Activated CD8-positive, alpha-beta memory T cell treated with anti-CD3 and anti-CD28 coated beads for 36 hours (primary cell): ENCODE measurements around the gene MCRIP2. TPM values are rescaled to one million over a fixed set of nuclear protein-coding genes. Genes with fewer than 3 reads are reported as not detected.
"Not testable (repeated sequence)": the region's sequence is repeated elsewhere in the genome, so short reads cannot be mapped to it uniquely, and the experiment has no call there.

Experiments used
- CTCF ChIA-PET: fragments of 350-600 bp; sonication (Branson Sonifier 250); formaldehyde crosslinking; loops from one replicate; lab custom pipeline; 2021; ENCODE audit warnings: antibody characterized with exemption; lab: Charles Lee
- POLR2A ChIA-PET: fragments of 350-600 bp; sonication (Branson Sonifier 250); formaldehyde crosslinking; loops from one replicate; lab custom pipeline; 2021; ENCODE audit warnings: antibody characterized with exemption; lab: Charles Lee
- total RNA-seq, 2 experiments: library from RNA; stranded (reverse); gene quantifications; one replicate each; pipeline ENCODE4 v1.2.3, GENCODE V29; 2021

MCRIP2 gene
- total RNA-seq, 2 experiments from 2014 or later, result 63.5 to 73.0 TPM

- CTCF ChIA-PET, result interaction anchor here (1.0 to 6.1 kb wide), 5 partner anchors 8 to 46 kb away, joined by 3 to 25 read pairs (median 5); partner anchors contain the start of genes METTL26, RHOT2 and WDR24
- POLR2A ChIA-PET, result interaction anchor here (0.6 to 1.0 kb wide), 2 partner anchors 33 to 122 kb away, joined by 3 read pairs; partner anchors contain the start of gene WDR90
Observed at GRCh38 chr16:681746-682427, 40.3 kb downstream of the MCRIP2 start.

- POLR2A ChIA-PET, result interaction anchor here (0.6 to 1.0 kb wide), 2 partner anchors 34 to 37 kb away, joined by 3 read pairs; partner anchors contain the start of gene WDR90
- CTCF ChIA-PET, result interaction anchor here (1.0 to 1.7 kb wide), 3 partner anchors 13 to 21 kb away, joined by 3 to 4 read pairs (median 3); partner anchors contain the start of gene RHOT2
Observed at GRCh38 chr16:682493-683395, 41.1 kb downstream of the MCRIP2 start.

- ChIA-PET CTCF (interaction anchor here (0.9 to 1.7 kb wide), 4 partner anchors 12 to 30 kb away, joined by 3 to 4 read pairs (median 3); no protein-coding TSS in a partner anchor), POLR2A (interaction anchor here (0.6 to 1.2 kb wide), 2 partner anchors 15 to 36 kb away, joined by 3 read pairs; no protein-coding TSS in a partner anchor)
Observed at GRCh38 chr16:683396-684070, 41.9 kb downstream of the MCRIP2 start.

GRCh38 chr16:684071-684794 is 42.6 kb downstream of the MCRIP2 start, which contains the start of gene JMJD8:
TSS of gene JMJD8 (minus strand) at chr16:684334. CDS start at chr16:684319, 15 bp downstream.
- ChIA-PET POLR2A (interaction anchor here (0.8 to 1.2 kb wide), 2 partner anchors 15 to 52 kb away, joined by 3 read pairs; no protein-coding TSS in a partner anchor), CTCF (interaction anchor here (0.9 to 1.7 kb wide), 4 partner anchors 11 to 29 kb away, joined by 3 to 4 read pairs (median 3); no protein-coding TSS in a partner anchor)

- ChIA-PET CTCF (interaction anchor here (1.1 kb wide), 1 partner anchor 28 kb away, joined by 3 read pairs; no protein-coding TSS in a partner anchor), POLR2A (interaction anchor here (0.8 to 1.2 kb wide), 2 partner anchors 16 to 51 kb away, joined by 3 read pairs; no protein-coding TSS in a partner anchor)
Observed at GRCh38 chr16:684961-685696, 43.5 kb downstream of the MCRIP2 start.

GRCh38 chr16:685967-686366 is 44.3 kb downstream of the MCRIP2 start:
- CTCF ChIA-PET, result no interaction called here
- POLR2A ChIA-PET, result no interaction called here

- ChIA-PET POLR2A (no interaction called here), CTCF (no interaction called here)
Observed at GRCh38 chr16:686459-687260, 45.0 kb downstream of the MCRIP2 start.

GRCh38 chr16:687499-687898 is 45.9 kb downstream of the MCRIP2 start:
- ChIA-PET POLR2A (no interaction called here), CTCF (no interaction called here)

GRCh38 chr16:689175-689897 is 47.7 kb downstream of the MCRIP2 start:
- CTCF ChIA-PET, result interaction anchor here (0.6 to 2.0 kb wide), 4 partner anchors 8 to 35 kb away, joined by 3 to 9 read pairs (median 4); partner anchors contain the start of gene ANTKMT
- POLR2A ChIA-PET, result interaction anchor here (0.8 to 0.9 kb wide), 2 partner anchors 9 to 109 kb away, joined by 3 to 4 read pairs; partner anchors contain the start of gene STUB1

- POLR2A ChIA-PET, CTCF ChIA-PET: not testable (repeated sequence)
Observed at GRCh38 chr16:691242-691641, 49.6 kb downstream of the MCRIP2 start.

- ChIA-PET CTCF (interaction anchor here (0.6 kb wide), 1 partner anchor 298 kb away, joined by 3 read pairs; no protein-coding TSS in a partner anchor), POLR2A (no interaction called here)
Observed at GRCh38 chr16:692356-693108, 50.9 kb downstream of the MCRIP2 start.

- CTCF ChIA-PET, result interaction anchor here (0.6 kb wide), 1 partner anchor 298 kb away, joined by 3 read pairs; no protein-coding TSS in a partner anchor
Observed at GRCh38 chr16:693364-693763, 51.7 kb downstream of the MCRIP2 start.

GRCh38 chr16:693766-694165 is 52.1 kb downstream of the MCRIP2 start:
- ChIA-PET POLR2A (no interaction called here), CTCF (no interaction called here)

More at GRCh38 chr16:693364-693763, 51.7 kb downstream of the MCRIP2 start:
- POLR2A ChIA-PET, result no interaction called here

- ChIA-PET CTCF (interaction anchor here (1.3 to 2.0 kb wide), 4 partner anchors 13 to 91 kb away, joined by 5 to 10 read pairs (median 7); partner anchors contain the start of gene ANTKMT), POLR2A (interaction anchor here (0.5 kb wide), 1 partner anchor 257 kb away, joined by 7 read pairs; no protein-coding TSS in a partner anchor)
Observed at GRCh38 chr16:694187-694862, 52.7 kb downstream of the MCRIP2 start.
